ENCODE measurements around the gene PKP1.

DNA sequence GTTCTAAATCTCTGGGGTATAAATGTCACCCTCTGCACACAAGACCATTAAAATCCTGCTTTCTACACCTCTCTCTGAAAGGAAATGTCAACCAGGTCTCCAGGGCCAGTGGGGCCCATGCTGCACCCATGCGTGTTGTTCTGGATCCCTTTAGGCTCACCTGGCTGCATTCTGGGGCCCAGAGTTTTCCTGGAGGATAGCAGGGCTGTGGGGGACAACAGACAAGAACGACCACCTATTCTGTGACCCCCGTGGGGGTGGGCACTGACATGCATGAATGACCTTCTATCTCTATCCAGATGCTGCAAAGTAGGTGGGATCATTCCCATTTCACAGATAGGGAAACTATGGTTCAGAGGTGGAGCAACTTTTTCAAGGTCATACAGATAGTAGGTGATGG lies 52.6 kb downstream of the PKP1 start:
- TF ChIP-seq, protein P1, sequence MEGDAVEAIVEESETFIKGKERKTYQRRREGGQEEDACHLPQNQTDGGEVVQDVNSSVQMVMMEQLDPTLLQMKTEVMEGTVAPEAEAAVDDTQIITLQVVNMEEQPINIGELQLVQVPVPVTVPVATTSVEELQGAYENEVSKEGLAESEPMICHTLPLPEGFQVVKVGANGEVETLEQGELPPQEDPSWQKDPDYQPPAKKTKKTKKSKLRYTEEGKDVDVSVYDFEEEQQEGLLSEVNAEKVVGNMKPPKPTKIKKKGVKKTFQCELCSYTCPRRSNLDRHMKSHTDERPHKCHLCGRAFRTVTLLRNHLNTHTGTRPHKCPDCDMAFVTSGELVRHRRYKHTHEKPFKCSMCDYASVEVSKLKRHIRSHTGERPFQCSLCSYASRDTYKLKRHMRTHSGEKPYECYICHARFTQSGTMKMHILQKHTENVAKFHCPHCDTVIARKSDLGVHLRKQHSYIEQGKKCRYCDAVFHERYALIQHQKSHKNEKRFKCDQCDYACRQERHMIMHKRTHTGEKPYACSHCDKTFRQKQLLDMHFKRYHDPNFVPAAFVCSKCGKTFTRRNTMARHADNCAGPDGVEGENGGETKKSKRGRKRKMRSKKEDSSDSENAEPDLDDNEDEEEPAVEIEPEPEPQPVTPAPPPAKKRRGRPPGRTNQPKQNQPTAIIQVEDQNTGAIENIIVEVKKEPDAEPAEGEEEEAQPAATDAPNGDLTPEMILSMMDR (conservative IDR thresholded peaks at IDR 0.05): no peak
- TF ChIP-seq EZH2 (IDR thresholded peaks at IDR 0.05; ENCODE audit: low read depth): no peak
